ENCODE measurements around the gene FNDC11.
"Not testable (repeated sequence)": the region's sequence is repeated elsewhere in the genome, so short reads cannot be mapped to it uniquely, and the experiment has no call there.

The FNDC11 gene

GRCh38 chr20:63555661-63556381, 1.9 kb downstream of the FNDC11 start:
- no peak for DNase-seq

GRCh38 chr20:63556873-63557478, 3.0 kb downstream of the FNDC11 start:
- DNase-seq: no peak

- DNase-seq: no peak
These were observed 3.5 kb downstream of the FNDC11 start for GRCh38 chr20:63557481-63557891.

DNA sequence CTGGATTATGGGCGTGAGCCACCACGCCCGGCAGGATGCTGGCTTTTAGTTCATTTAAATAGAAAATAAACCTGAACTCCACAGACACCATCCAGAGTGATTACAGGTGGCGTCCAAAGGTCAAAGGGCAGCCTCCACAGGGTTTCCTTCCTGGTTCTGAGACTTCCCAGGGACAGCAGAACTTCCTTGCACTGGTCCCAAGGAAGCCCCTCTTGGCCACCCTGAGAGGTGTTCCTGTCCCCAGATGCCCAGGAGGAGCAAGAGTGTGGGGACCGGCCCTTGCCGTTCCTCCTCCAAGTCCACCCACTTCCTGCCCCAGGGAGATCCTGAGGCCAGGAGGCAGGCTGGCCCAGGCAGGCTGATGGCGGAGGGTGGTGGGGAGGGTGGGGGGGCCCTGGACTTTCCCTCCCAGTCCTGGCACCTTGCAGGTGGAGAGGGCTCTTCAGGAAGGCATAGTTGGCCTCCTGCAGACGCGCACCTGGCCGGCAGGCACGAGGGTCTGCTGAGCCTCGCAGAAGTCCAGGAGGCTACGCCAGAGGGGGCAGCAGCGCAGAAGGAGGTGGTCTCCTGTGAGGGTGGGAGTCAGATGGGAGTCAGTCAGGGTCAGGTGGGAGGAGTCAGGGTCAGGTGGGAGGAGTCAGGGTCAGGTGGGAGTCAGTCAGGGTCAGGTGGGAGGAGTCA, 5.0 kb downstream of the FNDC11 start:
- no peak for DNase-seq

- not testable (repeated sequence) for DNase-seq
These were observed 5.8 kb downstream of the FNDC11 start for GRCh38 chr20:63559485-63560332.

- DNase-seq: no peak
These were observed 6.4 kb downstream of the FNDC11 start for GRCh38 chr20:63560333-63560805.

DNA sequence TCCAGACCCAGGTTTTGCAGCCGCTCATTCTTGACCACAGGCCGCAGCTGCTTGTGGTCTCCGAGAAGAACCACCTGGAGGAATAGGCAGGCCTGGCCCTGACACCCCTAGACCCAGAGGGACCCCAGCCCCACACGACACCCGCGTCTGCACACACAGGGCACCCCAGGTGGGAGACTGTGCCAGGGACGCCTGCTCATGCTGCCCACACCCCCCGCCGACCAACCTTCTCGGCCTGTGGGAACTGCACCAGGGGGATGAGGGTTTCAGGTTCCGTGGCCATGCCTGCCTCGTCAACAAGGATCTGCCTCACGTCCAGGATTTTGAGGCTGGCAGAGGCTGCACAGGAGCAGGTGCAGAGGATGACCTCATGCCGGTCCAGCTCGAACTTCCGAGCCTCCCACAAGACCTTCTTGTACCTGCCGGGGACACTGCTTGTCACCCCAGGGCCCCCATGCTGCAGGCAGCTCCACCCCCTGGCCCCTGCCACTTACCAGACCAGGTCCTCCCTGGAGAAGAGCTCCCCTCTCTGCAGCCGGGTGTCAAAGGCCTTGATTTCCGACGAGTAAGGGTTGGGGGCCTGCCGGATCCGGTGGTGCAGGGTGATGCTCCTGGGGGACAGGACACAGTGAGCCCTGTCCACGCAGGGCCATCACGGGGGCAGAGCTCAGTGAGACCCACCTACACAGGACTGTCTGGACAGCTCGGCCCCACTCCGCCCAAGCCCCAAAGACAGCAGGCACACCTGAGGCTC, 7.1 kb downstream of the FNDC11 start:
- DNase-seq: no peak

DNA sequence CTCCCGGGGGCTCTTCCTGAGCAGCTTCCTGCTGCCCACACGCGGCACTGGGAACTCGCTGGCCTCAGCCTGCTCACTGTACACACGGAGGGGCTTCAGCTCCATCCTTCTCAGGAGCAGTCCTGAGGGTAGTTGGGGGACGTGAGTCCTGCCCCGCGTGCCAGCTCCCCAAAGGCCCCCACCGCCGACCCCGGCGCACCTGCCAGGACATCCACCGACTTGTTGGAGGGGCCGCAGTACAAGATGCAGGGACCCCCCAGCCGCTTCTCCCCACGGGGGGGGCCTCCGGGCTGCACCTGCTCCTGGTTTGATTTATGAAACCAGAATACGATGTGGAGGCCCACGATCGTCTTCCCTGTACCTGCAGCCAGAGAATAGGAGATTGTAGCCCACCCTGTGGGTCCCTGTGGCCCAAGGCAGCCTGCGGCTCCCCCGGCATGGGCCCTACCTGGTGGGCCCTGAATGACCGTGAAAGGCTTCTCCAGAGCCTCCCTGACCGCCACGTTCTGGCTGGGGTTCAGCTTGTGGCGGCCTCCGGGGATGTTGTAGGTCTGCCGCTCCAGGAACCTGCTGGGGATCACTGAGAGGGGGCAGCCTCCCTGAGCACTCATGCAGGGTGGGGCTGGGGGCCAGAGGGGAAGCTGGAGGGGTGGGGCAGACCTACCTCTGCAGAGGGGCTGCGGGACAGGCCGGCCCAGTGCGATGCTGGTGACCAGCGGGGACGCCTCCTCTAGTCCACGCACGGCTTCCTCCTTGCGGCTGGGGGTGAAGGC, 7.9 kb downstream of the FNDC11 start:
- no peak for DNase-seq

- no peak for DNase-seq
These were observed 8.7 kb downstream of the FNDC11 start for GRCh38 chr20:63562461-63563224.

DNA sequence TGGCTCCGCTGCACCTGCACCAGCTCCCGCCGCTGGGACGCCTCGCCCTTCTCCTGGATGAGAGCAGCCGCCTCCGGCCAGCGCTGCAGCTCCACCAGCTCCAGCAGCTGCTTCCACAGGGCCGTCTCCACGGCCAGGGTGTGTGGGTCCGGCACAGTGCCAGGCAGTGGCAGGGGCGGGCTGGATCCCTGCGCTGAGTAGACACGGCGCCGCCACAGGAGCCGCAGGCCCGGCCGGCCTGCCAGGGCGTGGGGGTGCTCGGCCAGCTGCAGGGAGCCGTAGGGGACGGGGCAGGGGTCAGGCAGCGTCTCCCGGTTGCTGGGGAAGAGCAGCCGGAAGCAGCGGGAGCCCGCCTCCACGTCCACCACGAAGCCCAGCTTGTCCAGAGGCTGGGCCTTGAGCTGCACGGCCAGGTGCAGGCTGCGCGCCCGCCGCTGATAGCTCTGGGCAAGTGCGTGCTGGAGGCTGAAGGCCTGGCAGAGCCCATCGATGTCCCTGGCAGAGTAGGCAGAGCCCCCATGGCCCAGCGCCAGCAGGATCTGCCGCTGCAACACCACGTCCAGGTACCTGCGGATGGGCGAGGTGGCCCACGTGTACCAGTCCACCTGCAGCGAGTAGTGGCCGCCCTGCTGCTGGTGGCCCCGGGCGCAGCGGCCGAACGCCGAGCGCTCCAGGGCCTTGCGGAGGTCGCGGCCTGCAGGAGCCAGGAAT, 9.4 kb downstream of the FNDC11 start:
- DNase-seq: no peak

DNA sequence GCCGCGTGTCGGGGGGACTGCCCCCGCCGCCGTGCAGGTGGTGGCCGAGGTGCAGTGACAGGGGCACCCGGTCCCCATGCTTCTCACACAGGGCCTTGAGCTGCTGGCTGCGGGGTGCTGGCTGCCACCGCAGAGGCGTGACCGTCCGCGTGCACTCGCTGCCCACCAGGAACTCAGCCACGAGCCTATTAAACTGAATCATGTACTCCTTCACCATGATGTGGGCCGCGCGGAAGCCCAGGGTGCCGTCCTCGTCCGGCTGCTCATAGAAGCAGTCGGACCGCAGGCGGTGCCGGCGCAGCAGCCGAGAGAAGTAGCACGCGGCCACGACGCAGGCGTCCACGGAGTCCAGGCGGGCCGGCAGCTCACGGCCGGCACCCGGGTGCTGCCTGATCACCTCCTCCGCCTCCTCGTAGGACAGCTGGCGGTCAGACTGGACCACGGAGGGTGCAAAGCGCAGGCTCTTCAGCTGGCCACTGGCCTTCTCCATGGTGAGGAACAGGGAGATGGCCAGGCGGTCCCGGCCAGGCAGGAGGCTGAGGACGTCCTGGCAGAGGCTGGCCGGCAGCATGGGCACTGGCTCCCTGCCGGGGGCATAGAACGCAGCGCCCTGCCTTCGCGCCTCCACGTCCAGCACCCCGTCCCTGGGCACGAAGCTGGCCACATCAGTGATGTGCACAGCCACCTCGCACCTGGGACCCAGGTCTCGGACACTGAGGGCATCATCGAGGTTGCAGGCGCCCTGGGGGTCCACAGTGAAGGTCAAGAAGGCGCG, 10.3 kb downstream of the FNDC11 start:
- DNase-seq: no peak

DNA sequence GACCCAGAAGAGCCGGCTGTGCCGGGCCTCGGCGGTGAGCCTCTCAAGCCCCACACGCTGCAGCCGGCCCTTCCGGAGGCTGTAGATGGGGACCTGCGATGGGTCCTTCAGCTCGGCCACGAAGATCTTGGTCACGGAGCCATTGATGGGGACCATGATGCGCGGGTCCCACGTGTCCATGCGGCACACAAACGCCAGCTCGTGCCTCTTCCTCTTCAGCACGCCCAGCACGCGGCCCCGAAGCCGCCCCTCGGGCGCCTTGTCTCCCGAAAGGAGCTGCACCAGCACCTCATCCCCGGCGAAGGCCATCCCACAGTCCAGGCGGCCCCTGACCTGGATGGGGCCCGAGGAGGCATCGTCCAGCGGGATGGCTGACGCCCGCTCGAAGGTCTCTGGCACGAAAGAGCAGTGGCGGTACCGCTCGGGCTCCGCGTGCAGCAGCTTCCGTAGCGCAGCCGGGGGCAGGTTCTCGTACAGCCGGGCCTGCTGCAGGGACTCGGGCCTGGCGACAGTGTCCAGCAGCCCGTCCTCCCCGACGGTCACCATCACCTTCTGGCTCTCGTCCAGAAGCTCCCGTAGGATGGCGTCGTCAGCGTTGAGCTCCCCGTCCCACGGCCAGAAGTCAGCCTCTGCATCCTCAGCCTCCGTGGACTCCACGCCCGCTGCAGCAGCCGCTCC, 11.2 kb downstream of the FNDC11 start:
- no peak for DNase-seq

DNA sequence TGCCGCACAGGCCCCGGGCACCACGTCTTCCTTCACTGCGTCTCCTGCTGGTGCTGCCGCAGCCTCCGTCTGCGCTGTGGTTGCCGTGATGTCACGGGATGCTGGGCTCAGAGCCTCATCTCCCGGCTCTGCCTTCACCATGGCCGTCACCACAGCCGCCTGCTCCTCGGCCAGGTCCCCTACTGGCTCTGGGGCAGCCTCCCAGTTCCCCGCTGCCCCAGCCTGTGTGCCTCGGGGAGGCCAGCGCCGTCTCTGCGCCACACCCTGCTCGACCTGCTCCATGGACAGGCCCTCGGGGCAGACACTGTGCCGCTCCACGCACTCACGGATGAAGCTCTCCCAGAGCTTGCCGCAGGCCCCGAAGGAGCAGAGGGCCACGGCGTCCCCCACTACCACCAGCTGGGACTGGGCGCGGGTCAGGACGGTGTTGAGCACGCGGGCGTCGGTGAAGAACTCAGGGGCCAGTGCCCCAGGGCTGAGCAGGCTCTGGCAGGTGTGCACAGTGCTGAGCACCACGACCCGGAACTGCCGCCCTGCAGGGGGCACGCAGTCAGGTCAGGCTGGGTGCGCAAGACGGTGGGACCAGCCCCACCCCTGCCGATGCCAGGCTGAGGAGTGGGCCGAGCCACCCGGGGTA, 11.9 kb downstream of the FNDC11 start:
- no peak for DNase-seq

DNA sequence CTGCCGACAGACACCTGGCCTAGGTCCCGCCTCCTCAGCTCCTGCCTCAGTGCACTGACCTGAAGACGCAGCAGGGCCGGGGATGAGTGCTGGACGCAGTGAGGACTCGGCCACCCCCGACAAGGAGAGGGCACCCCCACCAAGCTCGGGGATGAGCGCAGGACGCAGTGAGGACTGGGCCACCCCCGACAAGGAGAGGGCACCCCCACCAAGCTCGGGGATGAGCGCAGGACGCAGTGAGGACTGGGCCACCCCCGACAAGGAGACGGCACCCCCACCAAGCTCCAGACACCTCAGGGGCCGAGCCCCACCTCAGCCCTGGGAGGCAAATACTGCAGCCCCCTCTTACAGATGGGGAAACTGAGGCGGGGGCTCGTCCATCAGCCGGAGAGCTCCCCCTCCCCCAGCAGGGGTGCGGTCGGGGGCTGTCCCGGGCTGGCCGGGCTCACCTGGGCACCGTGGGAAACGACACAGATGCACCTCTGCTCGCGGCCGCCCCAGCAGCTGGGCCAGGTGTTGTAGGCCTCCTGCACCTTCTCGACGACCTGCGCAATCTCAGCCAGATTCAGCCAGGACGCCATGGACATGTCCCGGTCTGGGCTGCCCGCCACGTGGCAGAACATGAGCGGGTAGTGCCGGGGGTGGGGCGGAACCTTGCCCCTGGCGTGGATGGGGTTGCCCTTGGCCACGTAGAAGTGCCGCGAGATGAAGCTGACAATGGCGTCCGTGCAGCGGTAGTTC, 12.6 kb downstream of the FNDC11 start:
- DNase-seq: no peak

DNA sequence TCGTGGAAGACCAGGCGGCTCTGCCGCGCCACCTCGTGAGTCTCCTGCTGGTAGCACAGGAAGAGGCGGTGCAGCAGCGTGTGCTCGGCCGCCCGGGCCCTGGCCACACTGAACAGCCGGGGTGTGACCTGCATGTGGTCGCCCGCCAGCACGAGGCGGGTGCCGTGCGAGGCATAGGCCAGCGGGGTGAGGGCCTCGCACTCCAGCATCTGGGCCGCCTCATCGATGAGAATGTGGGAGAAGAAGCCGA, 13.1 kb downstream of the FNDC11 start:
- no peak for DNase-seq

DNA sequence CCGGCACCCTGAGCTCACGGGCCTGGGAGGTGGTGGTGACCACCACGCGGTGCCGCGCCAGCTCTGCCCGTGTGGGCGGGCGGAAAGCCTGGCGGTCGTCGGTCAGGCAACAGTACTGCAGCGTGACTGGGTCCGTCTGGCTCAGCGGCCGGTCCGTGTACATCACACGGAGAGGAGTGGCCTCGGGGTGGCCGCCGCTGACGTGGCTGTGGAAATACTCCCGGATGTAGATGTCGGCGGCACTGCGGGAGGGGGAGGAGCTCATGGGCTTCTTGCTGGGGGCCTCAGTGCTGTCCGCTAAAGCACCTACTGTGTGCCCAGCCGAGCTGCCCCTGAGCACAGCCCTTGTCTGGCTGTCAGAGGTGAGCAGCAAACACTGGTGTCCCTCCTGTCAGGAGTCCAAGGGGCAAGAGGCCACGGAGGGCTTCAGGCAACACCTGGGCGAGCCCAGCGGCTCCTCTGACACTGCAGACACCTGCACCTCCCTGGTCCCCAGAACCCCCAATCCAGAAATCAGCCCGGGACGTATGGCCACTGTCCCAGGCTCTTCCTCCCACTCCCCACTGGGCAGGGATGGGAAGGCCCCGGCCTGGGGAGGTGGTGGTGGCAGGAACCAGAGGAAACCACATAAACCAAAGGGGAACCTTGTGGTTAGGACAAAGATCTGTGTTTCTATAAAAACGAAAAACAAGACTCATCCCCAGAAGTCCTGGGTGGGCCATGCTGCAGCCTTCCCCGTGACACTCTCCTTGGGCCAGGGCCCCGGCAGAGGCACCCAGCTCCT, 13.6 kb downstream of the FNDC11 start:
- DNase-seq: peak; percentile 39

Measured in activated effector memory CD4-positive, alpha-beta T cell treated with Interleukin-2 at 50 U/mL for 16 hours (primary cell).